OCI-LY7 (cell line): ENCODE data around the gene KCNB1.

Experiments
- CTCF ChIP-seq: fragments of 200-600 bp; sonication (generic); conservative IDR thresholded peaks from 2 replicates; pipeline ENCODE4 v1.5.1; 2014; ENCODE audit warnings: mild to moderate bottlenecking, antibody characterized with exemption, low read length, moderate library complexity, mixed read lengths
- EZH2phosphoT487 ChIP-seq: fragments of 200-600 bp; sonication (generic); IDR thresholded peaks from 2 replicates; pipeline ENCODE4 v1.6.1; 2018; ENCODE audit warnings: low read depth, borderline replicate concordance, mild to moderate bottlenecking, mixed run types, antibody characterized with exemption, low read length, moderate library complexity, mixed read lengths

- no peak for TF ChIP-seq CTCF
- no peak for TF ChIP-seq EZH2phosphoT487
These were observed 164.4 kb downstream of the KCNB1 start for GRCh38 chr20:49318091-49318429.
